IMR-90 (cell line): ENCODE measurements around the gene SYNM. TPM values are rescaled to one million over a fixed set of nuclear protein-coding genes. Genes with fewer than 3 reads are reported as not detected.

Source experiments
- ATAC-seq: fragments of 200-7000 bp; cut with Tn5 transposase; 2 replicates; pipeline ENCODE4 v1.9.1; 2020; ENCODE audit warnings: low read depth, mild to moderate bottlenecking, moderate library complexity
- BruUV-seq: library from RNA; stranded (reverse); fragments of 400-500 nt; replicated peaks from 2 replicates; lab custom pipeline; 2021; lab: Mats Ljungman, UMichigan
- CTCF ChIA-PET: fragments of 300-600 bp; formaldehyde crosslinking; extraction: SDS; loops from one replicate; lab custom pipeline; 2021; ENCODE audit warnings: antibody characterized with exemption; lab: Yijun Ruan, JAX
- POLR2A ChIA-PET: fragments of 300-600 bp; sonication (Branson Sonifier 250); formaldehyde crosslinking; loops from one replicate; lab custom pipeline; 2022; ENCODE audit warnings: antibody characterized with exemption; ENCODE audit not compliant: unreplicated experiment; lab: Charles Lee
- DNase-seq: peaks from one replicate; pipeline ENCODE4 v3.0.0; 2013
- H2AFZ ChIP-seq: replicated peaks from 2 replicates; pipeline ENCODE3; 2013; ENCODE audit warnings: low read length, mild to moderate bottlenecking; ENCODE audit not compliant: poor library complexity
- H2AK5ac ChIP-seq: 2 replicates; pipeline ENCODE4 v1.6.1; 2013; ENCODE audit warnings: low read depth, low read length, inconsistent platforms
- H2AK9ac ChIP-seq: replicated peaks from 2 replicates; pipeline ENCODE3; 2013; ENCODE audit warnings: mild to moderate bottlenecking, low read depth, low read length, moderate library complexity; ENCODE audit not compliant: poor library complexity
- H2BK120ac ChIP-seq: 2 replicates; pipeline ENCODE4 v1.6.1; 2013; ENCODE audit warnings: low read depth, low read length, inconsistent platforms
- H2BK15ac ChIP-seq: 3 replicates; pipeline ENCODE4 v1.6.1; 2013; ENCODE audit warnings: low read depth, low read length, inconsistent platforms
- H2BK20ac ChIP-seq: 2 replicates; pipeline ENCODE4 v1.6.1; 2013; ENCODE audit warnings: low read depth, mild to moderate bottlenecking, inconsistent platforms, low read length, moderate library complexity
- H2BK5ac ChIP-seq: 2 replicates; pipeline ENCODE4 v1.6.1; 2013; ENCODE audit warnings: mild to moderate bottlenecking, low read depth, low read length, inconsistent platforms; ENCODE audit not compliant: poor library complexity, severe bottlenecking
- H3K14ac ChIP-seq: replicated peaks from 2 replicates; pipeline ENCODE4 v1.6.1; 2013; ENCODE audit warnings: low read depth, low read length, inconsistent platforms
- H3K18ac ChIP-seq: 2 replicates; pipeline ENCODE4 v1.6.1; 2013; ENCODE audit warnings: low read depth, low read length, control low read depth
- H3K23ac ChIP-seq: 2 replicates; pipeline ENCODE4 v1.6.1; 2013; ENCODE audit warnings: low read depth, low read length, inconsistent platforms
- H3K27ac ChIP-seq: 2 replicates; pipeline ENCODE4 v1.5.1; 2013; ENCODE audit warnings: mild to moderate bottlenecking, control low read depth, low read length; ENCODE audit not compliant: insufficient read depth
- H3K27me3 ChIP-seq: 2 replicates; pipeline ENCODE4 v1.6.1; 2013; ENCODE audit warnings: low read length; ENCODE audit not compliant: control insufficient read depth, insufficient read depth
- H3K36me3 ChIP-seq: 2 replicates; pipeline ENCODE4 v1.6.1; 2013; ENCODE audit warnings: low read length, mixed read lengths; ENCODE audit not compliant: control insufficient read depth, insufficient read depth
- H3K4ac ChIP-seq: 2 replicates; pipeline ENCODE4 v1.6.1; 2013; ENCODE audit warnings: low read depth, low read length, inconsistent platforms
- H3K4me1 ChIP-seq: 2 replicates; pipeline ENCODE4 v1.6.1; 2013; ENCODE audit warnings: low read length, mixed read lengths; ENCODE audit not compliant: control insufficient read depth, insufficient read depth
- H3K4me2 ChIP-seq: 2 replicates; pipeline ENCODE4 v1.6.1; 2013; ENCODE audit warnings: low read depth, mild to moderate bottlenecking, control low read depth, low read length, moderate library complexity
- H3K4me3 ChIP-seq: 2 replicates; pipeline ENCODE4 v1.5.1; 2013; ENCODE audit warnings: low read depth, mild to moderate bottlenecking, control low read depth, low read length, moderate library complexity; ENCODE audit not compliant: insufficient read depth
- H3K56ac ChIP-seq: 2 replicates; pipeline ENCODE4 v1.6.1; 2013; ENCODE audit warnings: low read length, inconsistent platforms; ENCODE audit not compliant: insufficient read depth; ENCODE audit errors: extremely low read depth
- H3K79me1 ChIP-seq, 2 experiments: 2 replicates each; pipeline ENCODE4 v1.6.1; 2013; ENCODE audit warnings: low read length in 2 of 2, inconsistent platforms in 1 of 2, low read depth in 1 of 2
- H3K9ac ChIP-seq: 2 replicates; pipeline ENCODE4 v1.6.1; 2013; ENCODE audit warnings: low read depth, low read length, control low read depth
- H3K9me1 ChIP-seq: 2 replicates; pipeline ENCODE4 v1.6.1; 2013; ENCODE audit warnings: low read length, inconsistent platforms; ENCODE audit not compliant: insufficient read depth
- H3K9me3 ChIP-seq: 2 replicates; pipeline ENCODE4 v1.6.1; 2013; ENCODE audit warnings: low read length; ENCODE audit not compliant: control insufficient read depth, insufficient read depth
- H4K20me1 ChIP-seq: 2 replicates; pipeline ENCODE4 v1.6.1; 2013; ENCODE audit warnings: low read length, inconsistent platforms; ENCODE audit not compliant: insufficient read depth
- H4K5ac ChIP-seq: 2 replicates; pipeline ENCODE4 v1.6.1; 2013; ENCODE audit warnings: mild to moderate bottlenecking, low read depth, low read length, control low read depth
- H4K8ac ChIP-seq, 2 experiments: 2 replicates each; pipeline ENCODE4 v1.6.1; 2013; ENCODE audit warnings: low read depth in 2 of 2, low read length in 2 of 2, control low read depth in 1 of 2, inconsistent platforms in 1 of 2
- H4K91ac ChIP-seq: 2 replicates; pipeline ENCODE4 v1.6.1; 2013; ENCODE audit warnings: low read depth, low read length, inconsistent platforms; ENCODE audit not compliant: insufficient read depth
- CHD1 ChIP-seq: IDR thresholded peaks from 2 replicates; pipeline ENCODE4 v1.6.1; 2012; ENCODE audit warnings: low read depth, low read length, improper control_type of control experiment
- FOS ChIP-seq: fragments of 150-350 bp; IDR thresholded peaks from 2 replicates; pipeline ENCODE4 v1.6.1; 2016; ENCODE audit warnings: low read depth, low read length
- POLR2A ChIP-seq: IDR thresholded peaks from 2 replicates; pipeline ENCODE4 v1.6.1; 2012; ENCODE audit warnings: mild to moderate bottlenecking, low read depth, low read length
- RCOR1 ChIP-seq: IDR thresholded peaks from 2 replicates; pipeline ENCODE4 v1.6.1; 2012; ENCODE audit warnings: mild to moderate bottlenecking, low read length, improper control_type of control experiment; ENCODE audit not compliant: insufficient replicate concordance
- SMC3 ChIP-seq: fragments of 150-350 bp; IDR thresholded peaks from 2 replicates; pipeline ENCODE4 v1.6.1; 2016; ENCODE audit warnings: low read depth, mild to moderate bottlenecking, antibody characterized with exemption, low read length, moderate library complexity
- WGBS, 2 experiments: methylation state at CpG; one replicate each; pipeline versions ENCODE4 v1.1.5 to v1.1.7; 2013; ENCODE audit warnings: missing lambda C conversion rate in 2 of 2; ENCODE audit not compliant: insufficient read length in 1 of 2; ENCODE audit errors: extremely low coverage in 2 of 2; 5-methylcytosine and 5-hydroxymethylcytosine counted together
- dilution Hi-C: fragments of 300-500 bp; cut with HindIII; formaldehyde crosslinking; loops from one replicate; pipeline ENCODE4 v1.14.3; 2018; ENCODE audit warnings: low sequenced_read_pairs; ENCODE audit not compliant: unreplicated experiment
- in situ Hi-C: fragments of 300-500 bp; cut with MboI; formaldehyde crosslinking; loops from 3 replicates; pipeline ENCODE4 v1.14.3; 2019; ENCODE audit warnings: low sequenced_read_pairs, inconsistent platforms, mixed read lengths
- intact Hi-C: fragments of 100-400 bp; cut with micrococcal nuclease; formaldehyde crosslinking; loops from 2 replicates; pipeline ENCODE4 v1.10.0; 2022
- polyA plus RNA-seq, 3 experiments: library from polyadenylated mRNA; depleted of rRNA; stranded (reverse); fragments of >200 nt; gene quantifications; 2 replicates each; pipeline ENCODE4 v1.2.3, GENCODE V29; 2012; ENCODE audit warnings: low replicate concordance in 1 of 3
- total RNA-seq: library from RNA; depleted of rRNA; stranded (reverse); fragments of >200 nt; gene quantifications from 2 replicates; pipeline ENCODE4 v1.2.3, GENCODE V29; 2012

The SYNM gene
- total and polyA plus RNA-seq, 2 of the 4 experiments (the other 2 are of a cell fraction): 2.1 to 3.4 TPM

- TF ChIP-seq RCOR1: no peak
- no peak for TF ChIP-seq FOS
- no peak for TF ChIP-seq CHD1
- no peak for TF ChIP-seq SMC3
- no peak for TF ChIP-seq POLR2A
- WGBS, 2 experiments: no CpG with 5 or more reads among the region's 3 CpGs
- no peak overlapping the region for H4K91ac ChIP-seq
- POLR2A ChIA-PET: no interaction called here
- H2AK5ac ChIP-seq: no peak overlapping the region
- no peak overlapping the region for H2BK120ac ChIP-seq
- peaks cover 24% of the 10 kb centered on the region for H3K9me1 ChIP-seq
- H2BK20ac ChIP-seq: no peak overlapping the region
- no peaks in the 10 kb centered on the region for H3K9me3 ChIP-seq
- in situ Hi-C loops (no loop called here), intact Hi-C loops (no loop called here), dilution Hi-C loops (no loop called here)
- no peak overlapping the region for H4K5ac ChIP-seq
- peaks cover 13% of the 10 kb centered on the region for H3K4me1 ChIP-seq
- H3K4me2 ChIP-seq: no peak overlapping the region
- H3K9ac ChIP-seq: no peak overlapping the region
- H2BK5ac ChIP-seq: no peak overlapping the region
- no peak overlapping the region for H3K18ac ChIP-seq
- DNase-seq (no peak), ATAC-seq (no peak)
- CTCF ChIA-PET: no interaction called here
- no peak overlapping the region for H3K56ac ChIP-seq
- H3K4me3 ChIP-seq: no peak overlapping the region
- H3K4ac ChIP-seq: no peak overlapping the region
- BruUV-seq: no TSS peak
- H3K23ac ChIP-seq: 0 out of 2 replicates have a peak overlapping the region, but pooled peaks have one; percentile 27
- no peak overlapping the region for H2AK9ac ChIP-seq
- no peak overlapping the region for H4K8ac ChIP-seq
- no peak overlapping the region for H2AFZ ChIP-seq
- peaks cover 14% of the 10 kb centered on the region for H3K36me3 ChIP-seq
- no peak overlapping the region for H2BK15ac ChIP-seq
- peaks cover 5% of the 10 kb centered on the region; the same call in 1 of the 2 replicates for H4K20me1 ChIP-seq
- H3K27me3 ChIP-seq: no peaks in the 10 kb centered on the region
- no peak overlapping the region for H3K14ac ChIP-seq
- peaks cover 3 to 12% of the 10 kb centered on the region in 2 experiments; a peak in 3 of 4 replicates for H3K79me1 ChIP-seq
- H3K27ac ChIP-seq: no peak overlapping the region
These were observed 60.3 kb downstream of the SYNM start for GRCh38 chr15:99165020-99165790.
